ENCODE measurements around the gene HNRNPA3. TPM values are rescaled to one million over a fixed set of nuclear protein-coding genes. Genes with fewer than 3 reads are reported as not detected.

Gene HNRNPA3
- total RNA-seq, 1 experiment from 2014 or later = 406 TPM

GRCh38 chr2:177169810-177170514 lies 42.6 kb upstream of the HNRNPA3 start:
- ATAC-seq = no peak
- CTCF ChIA-PET = interaction anchor here (0.9 to 3.3 kb wide), 3 partner anchors 21 to 85 kb away, joined by 3 to 11 read pairs (median 4); no protein-coding TSS in a partner anchor
- no peaks in the 10 kb centered on the region for H3K9me3 Mint-ChIP-seq
- no peaks in the 10 kb centered on the region for H3K27me3 Mint-ChIP-seq (ENCODE audit: low read depth)
- no peak overlapping the region for H3K4me3 Mint-ChIP-seq
- H3K27ac Mint-ChIP-seq = peak overlapping the region; percentile 96
- H3K4me1 Mint-ChIP-seq = peaks cover 38% of the 10 kb centered on the region
- POLR2A ChIA-PET = no interaction called here
- no peaks in the 10 kb centered on the region for H3K36me3 Mint-ChIP-seq
- TF ChIP-seq ZBTB43 (CRISPR knock-in tag; IDR thresholded peaks at IDR 0.05) = no peak
- no peak for TF ChIP-seq AFF4 (CRISPR knock-in tag; IDR thresholded peaks at IDR 0.05; ENCODE audit: borderline replicate concordance)
- no peak for TF ChIP-seq AR (CRISPR knock-in tag; IDR thresholded peaks at IDR 0.05)
- TF ChIP-seq GABPB1 (CRISPR knock-in tag; IDR thresholded peaks at IDR 0.05) = peak; percentile 64
- no peak for TF ChIP-seq CDX4 (CRISPR knock-in tag; IDR thresholded peaks at IDR 0.05; ENCODE audit: borderline replicate concordance)
- TF ChIP-seq NFYB (CRISPR knock-in tag; conservative IDR thresholded peaks at IDR 0.05; ENCODE audit: low read depth) = no peak
- no peak for DNase-seq (ENCODE audit: low spot score)

- DNase-seq (ENCODE audit: low spot score) = no peak
- no peak for TF ChIP-seq ERG (CRISPR knock-in tag; IDR thresholded peaks at IDR 0.05)
- no peak for TF ChIP-seq KAT7 (CRISPR knock-in tag; IDR thresholded peaks at IDR 0.05; ENCODE audit: borderline replicate concordance)
- no peak for TF ChIP-seq ATF3 (CRISPR knock-in tag; conservative IDR thresholded peaks at IDR 0.05)
- TF ChIP-seq FOXJ3 (CRISPR knock-in tag; IDR thresholded peaks at IDR 0.05; ENCODE audit: borderline replicate concordance) = no peak
- no peak for TF ChIP-seq ZNF512 (CRISPR knock-in tag; IDR thresholded peaks at IDR 0.05; ENCODE audit: borderline replicate concordance)
- TF ChIP-seq SMAD4 (CRISPR knock-in tag; IDR thresholded peaks at IDR 0.05) = no peak
- TF ChIP-seq ETV6 (CRISPR knock-in tag; IDR thresholded peaks at IDR 0.05) = no peak
- ChIA-PET POLR2A (no interaction called here), CTCF (interaction anchor here (1.3 to 3.3 kb wide), 2 partner anchors 23 to 84 kb away, joined by 4 to 11 read pairs; no protein-coding TSS in a partner anchor)
- Mint-ChIP-seq H3K27me3 (ENCODE audit: low read depth) (peaks cover 2% of the 10 kb centered on the region; the same call in 1 of the 2 replicates), H3K9me3 (no peaks in the 10 kb centered on the region), H3K27ac (no peak overlapping the region), H3K36me3 (no peaks in the 10 kb centered on the region), H3K4me3 (no peak overlapping the region), H3K4me1 (peaks cover 37% of the 10 kb centered on the region)
- ATAC-seq = no peak
These were observed 41.2 kb upstream of the HNRNPA3 start for GRCh38 chr2:177171418-177171865.

Data from WTC11 (cell line).